Measurements from ENCODE around the gene ID2.

GRCh38 chr2:8676191-8676920 is 5.5 kb upstream of the ID2 start:
- no peak for TF ChIP-seq ZNF776 (tag by site-specific recombination; IDR thresholded peaks at IDR 0.05; ENCODE audit: borderline replicate concordance)
- TF ChIP-seq PRDM10 (tag by site-specific recombination; IDR thresholded peaks at IDR 0.05), result no peak
- TF ChIP-seq ZNF658 (tag by site-specific recombination; IDR thresholded peaks at IDR 0.05), result no peak
